ENCODE measurements around the gene ZNF516. TPM values are rescaled to one million over a fixed set of nuclear protein-coding genes. Genes with fewer than 3 reads are reported as not detected.

Gene ZNF516
- total RNA-seq, 1 donor from 2014 or later, result 14.8 TPM

- H3K4me3 ChIP-seq (ENCODE audit: low read depth, low read length), result no peak overlapping the region
- TF ChIP-seq, protein P1, sequence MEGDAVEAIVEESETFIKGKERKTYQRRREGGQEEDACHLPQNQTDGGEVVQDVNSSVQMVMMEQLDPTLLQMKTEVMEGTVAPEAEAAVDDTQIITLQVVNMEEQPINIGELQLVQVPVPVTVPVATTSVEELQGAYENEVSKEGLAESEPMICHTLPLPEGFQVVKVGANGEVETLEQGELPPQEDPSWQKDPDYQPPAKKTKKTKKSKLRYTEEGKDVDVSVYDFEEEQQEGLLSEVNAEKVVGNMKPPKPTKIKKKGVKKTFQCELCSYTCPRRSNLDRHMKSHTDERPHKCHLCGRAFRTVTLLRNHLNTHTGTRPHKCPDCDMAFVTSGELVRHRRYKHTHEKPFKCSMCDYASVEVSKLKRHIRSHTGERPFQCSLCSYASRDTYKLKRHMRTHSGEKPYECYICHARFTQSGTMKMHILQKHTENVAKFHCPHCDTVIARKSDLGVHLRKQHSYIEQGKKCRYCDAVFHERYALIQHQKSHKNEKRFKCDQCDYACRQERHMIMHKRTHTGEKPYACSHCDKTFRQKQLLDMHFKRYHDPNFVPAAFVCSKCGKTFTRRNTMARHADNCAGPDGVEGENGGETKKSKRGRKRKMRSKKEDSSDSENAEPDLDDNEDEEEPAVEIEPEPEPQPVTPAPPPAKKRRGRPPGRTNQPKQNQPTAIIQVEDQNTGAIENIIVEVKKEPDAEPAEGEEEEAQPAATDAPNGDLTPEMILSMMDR (conservative IDR thresholded peaks at IDR 0.05; ENCODE audit: low read depth, low read length), result no peak
- no peak for DNase-seq (ENCODE audit: low read depth)
Measured at GRCh38 chr18:76350134-76351025, 144.7 kb downstream of the ZNF516 start.

- H3K4me3 ChIP-seq (ENCODE audit: low read depth, low read length), result peak overlapping the region; percentile 29
- DNase-seq (ENCODE audit: low read depth), result no peak
- TF ChIP-seq, protein P1 (conservative IDR thresholded peaks at IDR 0.05; ENCODE audit: low read depth, low read length), result peak; percentile 90
Measured at GRCh38 chr18:76349067-76349715, 145.9 kb downstream of the ZNF516 start.

- DNase-seq (ENCODE audit: low read depth), result no peak
- no peak overlapping the region for H3K4me3 ChIP-seq (ENCODE audit: low read depth, low read length)
- TF ChIP-seq, protein P1 (conservative IDR thresholded peaks at IDR 0.05; ENCODE audit: low read depth, low read length), result no peak
Measured at GRCh38 chr18:76348267-76349066, 146.6 kb downstream of the ZNF516 start.

GRCh38 chr18:76347341-76347740, 147.7 kb downstream of the ZNF516 start:
- TF ChIP-seq, protein P1 (conservative IDR thresholded peaks at IDR 0.05; ENCODE audit: low read depth, low read length), result no peak
- no peak for DNase-seq (ENCODE audit: low read depth)
- H3K4me3 ChIP-seq (ENCODE audit: low read depth, low read length), result no peak overlapping the region

DNA sequence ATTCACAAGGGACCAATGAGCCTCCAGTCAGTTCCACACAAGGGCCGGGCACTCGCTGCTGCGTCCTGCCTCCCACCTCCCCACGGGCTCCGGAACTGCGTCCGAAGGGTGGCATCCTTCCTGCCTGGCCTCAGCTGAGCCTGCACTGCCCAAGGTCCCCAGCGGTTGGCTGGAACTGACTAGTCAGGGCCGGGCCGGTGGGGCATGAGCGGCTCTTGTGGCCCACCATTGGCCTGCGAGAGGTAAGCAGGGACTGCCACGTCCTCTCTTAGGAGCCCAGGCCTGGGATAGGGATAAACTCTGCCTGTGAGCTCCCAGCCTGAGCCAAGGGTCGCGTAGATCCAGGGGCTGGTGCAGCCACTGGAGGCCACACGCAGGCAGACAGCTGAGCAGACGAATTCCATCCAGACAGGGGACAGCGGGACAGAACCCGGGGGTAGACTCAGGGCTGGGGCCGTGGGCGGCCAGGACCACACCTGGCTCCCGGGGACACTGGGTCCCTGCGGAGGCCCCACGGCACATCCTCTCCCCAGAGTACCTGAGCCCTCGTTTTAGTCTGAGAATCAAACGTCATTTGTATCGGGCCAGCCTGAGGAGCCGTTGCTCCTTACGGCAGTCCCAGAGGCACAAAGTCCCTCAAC, 148.4 kb downstream of the ZNF516 start:
- H3K4me3 ChIP-seq (ENCODE audit: low read depth, low read length), result no peak overlapping the region
- no peak for DNase-seq (ENCODE audit: low read depth)
- TF ChIP-seq, protein P1 (conservative IDR thresholded peaks at IDR 0.05; ENCODE audit: low read depth, low read length), result no peak

GRCh38 chr18:76345901-76346300, 149.1 kb downstream of the ZNF516 start:
- no peak overlapping the region for H3K4me3 ChIP-seq (ENCODE audit: low read depth, low read length)
- TF ChIP-seq, protein P1 (conservative IDR thresholded peaks at IDR 0.05; ENCODE audit: low read depth, low read length), result no peak
- DNase-seq (ENCODE audit: low read depth), result no peak
